ENCODE measurements around the gene PTPRB. TPM values are rescaled to one million over a fixed set of nuclear protein-coding genes. Genes with fewer than 3 reads are reported as not detected.

The PTPRB gene
- total RNA-seq, 4 donors from 2014 or later = 36.8 to 107 (median 63.1) TPM

GRCh38 chr12:70661466-70662161, 24.4 kb upstream of the PTPRB start:
- TF ChIP-seq CTCF (IDR thresholded peaks at IDR 0.05) (no peak), POLR2A (IDR thresholded peaks at IDR 0.05) (no peak)
- no peak overlapping the region for H3K27ac ChIP-seq
- no peaks in the 10 kb centered on the region for H3K9me3 ChIP-seq
- H3K4me3 ChIP-seq = no peak overlapping the region
- no peaks in the 10 kb centered on the region for H3K27me3 ChIP-seq
- H3K36me3 ChIP-seq = no peaks in the 10 kb centered on the region
- intact Hi-C loops (cut with DNase I; ENCODE audit: low total_unique reads) = no loop called here
- no peak for DNase-seq
- H3K4me1 ChIP-seq = no peaks in the 10 kb centered on the region

GRCh38 chr12:70660620-70661219, 23.5 kb upstream of the PTPRB start:
- no peaks in the 10 kb centered on the region for H3K27me3 ChIP-seq
- no peak overlapping the region for H3K4me3 ChIP-seq
- no peak overlapping the region for H3K27ac ChIP-seq
- H3K36me3 ChIP-seq = no peaks in the 10 kb centered on the region
- H3K9me3 ChIP-seq = no peaks in the 10 kb centered on the region
- TF ChIP-seq POLR2A (IDR thresholded peaks at IDR 0.05) (no peak), CTCF (IDR thresholded peaks at IDR 0.05) (no peak)
- intact Hi-C loops (cut with DNase I; ENCODE audit: low total_unique reads) = no loop called here
- H3K4me1 ChIP-seq = no peaks in the 10 kb centered on the region
- peak in 1 of 2 donors; percentile 36 for DNase-seq

GRCh38 chr12:70660002-70660604, 22.9 kb upstream of the PTPRB start:
- no peak for TF ChIP-seq POLR2A (IDR thresholded peaks at IDR 0.05)
- TF ChIP-seq CTCF (IDR thresholded peaks at IDR 0.05) = no peak
- Histone ChIP-seq H3K27me3 (no peaks in the 10 kb centered on the region), H3K4me3 (no peak overlapping the region), H3K27ac (no peak overlapping the region), H3K36me3 (no peaks in the 10 kb centered on the region), H3K4me1 (no peaks in the 10 kb centered on the region), H3K9me3 (no peaks in the 10 kb centered on the region)
- intact Hi-C loops (cut with DNase I; ENCODE audit: low total_unique reads) = no loop called here
- DNase-seq = no peak

- TF ChIP-seq CTCF (IDR thresholded peaks at IDR 0.05) (no peak), POLR2A (IDR thresholded peaks at IDR 0.05) (no peak)
- Histone ChIP-seq H3K4me1 (no peaks in the 10 kb centered on the region), H3K4me3 (no peak overlapping the region), H3K27me3 (no peaks in the 10 kb centered on the region), H3K9me3 (no peaks in the 10 kb centered on the region), H3K36me3 (no peaks in the 10 kb centered on the region), H3K27ac (no peak overlapping the region)
- no peak for DNase-seq
- intact Hi-C loops (cut with DNase I; ENCODE audit: low total_unique reads) = no loop called here
Observed at GRCh38 chr12:70659077-70659606, 21.9 kb upstream of the PTPRB start.
